Stimulated activated CD8-positive, alpha-beta memory T cell treated with anti-CD3 and anti-CD28 coated beads, Interleukin-12 subunit alpha, Interleukin-12 subunit beta, amount 100 ng/mL, for 24 hours (primary cell): ENCODE results near the gene ASCC3.

Experiments
- DNase-seq: peaks from one replicate; pipeline ENCODE4 v3.0.0-alpha.2; 2020; ENCODE audit errors: extremely low read depth

ASCC3 gene

GRCh38 chr6:100724222-100724621, 156.9 kb downstream of the ASCC3 start:
- no peak for DNase-seq

- no peak for DNase-seq
These were observed 159.9 kb downstream of the ASCC3 start for GRCh38 chr6:100721256-100721655.

DNA sequence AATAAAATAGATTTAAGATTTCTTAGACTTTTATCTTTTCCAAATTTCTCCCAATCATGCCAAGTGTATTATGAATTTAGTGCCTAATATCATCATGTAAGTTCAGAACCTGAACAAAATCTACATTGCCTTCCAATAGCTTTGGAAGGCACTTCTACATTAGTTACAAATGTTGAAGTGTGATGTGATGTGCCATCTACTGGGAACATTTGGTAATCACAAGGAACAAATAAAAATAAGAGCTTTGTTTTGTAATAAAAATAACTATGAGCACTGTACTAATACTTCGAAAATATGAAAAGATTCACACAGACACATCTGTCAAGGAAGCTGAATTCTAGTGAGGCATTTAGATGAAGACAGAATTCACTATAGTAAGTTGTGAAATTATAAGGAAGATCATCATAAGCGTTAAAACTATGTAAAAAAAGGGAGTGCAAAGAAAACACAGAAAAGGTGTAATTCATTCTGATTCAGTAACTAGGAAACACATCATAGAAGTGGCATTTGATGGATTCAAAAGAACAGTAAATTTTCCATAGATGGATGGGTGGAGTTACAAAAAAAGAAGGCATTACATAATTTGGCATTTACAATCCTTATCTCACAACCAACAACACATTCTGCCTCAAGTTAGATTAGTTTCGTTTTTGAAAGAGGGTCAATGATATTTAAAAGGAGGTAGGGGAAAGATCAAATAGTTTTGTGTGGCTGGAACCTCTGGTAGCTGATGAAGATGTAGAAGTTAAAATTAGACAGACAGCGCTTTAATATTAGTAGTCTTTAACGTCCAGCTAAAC, 161.0 kb downstream of the ASCC3 start:
- no peak for DNase-seq

GRCh38 chr6:100712997-100713396, 168.1 kb downstream of the ASCC3 start:
- DNase-seq = no peak

DNA sequence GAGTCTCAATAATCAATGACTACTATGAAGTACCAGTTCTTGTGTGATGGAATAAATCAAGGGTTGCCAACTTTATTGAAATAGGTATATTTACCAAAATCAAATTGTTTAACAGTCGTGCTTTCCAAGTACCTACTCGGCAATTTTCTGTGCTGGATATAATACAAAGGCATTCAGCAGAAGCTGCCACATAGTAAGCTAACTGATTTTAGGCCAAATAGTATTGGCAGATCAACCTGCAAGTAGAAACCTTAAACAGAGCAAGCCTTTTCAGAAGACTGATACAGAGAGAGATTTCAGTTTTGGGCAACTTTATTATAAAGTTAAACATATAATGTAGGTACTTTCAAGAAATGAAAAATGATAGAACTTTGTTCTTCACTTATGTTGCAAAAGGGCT, 174.6 kb downstream of the ASCC3 start:
- DNase-seq = no peak

DNA sequence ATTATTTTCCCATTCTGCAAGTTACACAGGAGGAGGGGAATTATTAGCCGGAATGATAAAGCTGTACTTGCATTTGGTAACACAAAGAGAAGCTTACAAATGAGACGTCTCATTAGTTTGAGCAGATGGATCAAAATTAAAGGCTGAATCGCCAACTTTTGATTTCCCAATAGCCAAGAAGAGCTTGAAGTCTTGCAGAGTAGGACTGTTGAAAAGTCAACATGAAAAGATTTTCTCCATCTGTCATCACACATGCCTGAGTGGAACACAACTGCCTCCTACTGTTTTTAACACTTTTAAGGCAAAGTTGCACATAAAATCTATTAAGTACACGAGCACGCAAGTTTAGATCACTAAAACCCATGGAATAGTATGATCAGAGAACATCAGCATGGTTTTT, 176.2 kb downstream of the ASCC3 start:
- DNase-seq = no peak

DNA sequence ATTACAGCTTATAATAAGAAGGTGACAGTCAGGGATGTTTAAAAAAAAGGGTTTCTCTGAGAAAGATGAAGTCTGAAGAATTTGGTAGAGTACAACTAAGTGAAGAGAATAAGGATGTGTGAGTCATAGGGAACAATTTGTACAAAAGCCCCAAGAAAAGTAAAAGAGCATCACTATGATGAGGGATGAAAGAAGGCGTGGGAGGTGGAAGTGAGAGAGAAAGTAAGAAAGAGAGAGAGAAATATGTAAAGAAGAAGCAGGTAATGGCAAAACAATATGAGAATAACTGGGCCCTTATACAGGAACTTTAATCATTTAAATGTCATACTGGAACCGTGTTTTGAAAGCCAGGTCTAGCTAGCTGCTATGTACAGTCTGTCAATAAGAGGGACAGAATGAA, 179.4 kb downstream of the ASCC3 start:
- no peak for DNase-seq

GRCh38 chr6:100700009-100700408, 181.1 kb downstream of the ASCC3 start:
- no peak for DNase-seq

GRCh38 chr6:100695445-100695844, 185.7 kb downstream of the ASCC3 start:
- DNase-seq = no peak

GRCh38 chr6:100693249-100693927, 187.7 kb downstream of the ASCC3 start:
- DNase-seq = no peak

- DNase-seq = no peak
These were observed 189.2 kb downstream of the ASCC3 start for GRCh38 chr6:100691972-100692371.

- DNase-seq = no peak
These were observed 194.9 kb downstream of the ASCC3 start for GRCh38 chr6:100686216-100686615.

DNA sequence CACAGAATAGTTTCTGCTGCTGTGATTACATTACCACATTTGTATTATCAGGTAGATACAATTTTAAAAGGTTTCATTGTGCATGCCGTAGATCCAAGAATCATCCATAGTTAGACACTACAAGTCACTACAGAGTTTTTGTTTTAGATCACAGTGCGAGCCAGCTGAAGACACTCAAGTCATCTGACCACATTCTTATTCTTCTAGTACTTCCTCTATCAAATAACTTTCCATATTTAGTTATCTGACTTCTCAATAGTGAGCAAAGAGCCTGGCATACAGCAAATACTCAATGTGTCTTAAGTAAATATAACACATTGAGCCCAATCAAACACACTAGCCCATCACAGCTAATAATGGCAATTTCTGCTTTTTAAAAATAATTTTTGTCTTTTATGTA, 195.4 kb downstream of the ASCC3 start:
- no peak for DNase-seq

- no peak for DNase-seq
These were observed 201.0 kb downstream of the ASCC3 start for GRCh38 chr6:100680163-100680562.

DNA sequence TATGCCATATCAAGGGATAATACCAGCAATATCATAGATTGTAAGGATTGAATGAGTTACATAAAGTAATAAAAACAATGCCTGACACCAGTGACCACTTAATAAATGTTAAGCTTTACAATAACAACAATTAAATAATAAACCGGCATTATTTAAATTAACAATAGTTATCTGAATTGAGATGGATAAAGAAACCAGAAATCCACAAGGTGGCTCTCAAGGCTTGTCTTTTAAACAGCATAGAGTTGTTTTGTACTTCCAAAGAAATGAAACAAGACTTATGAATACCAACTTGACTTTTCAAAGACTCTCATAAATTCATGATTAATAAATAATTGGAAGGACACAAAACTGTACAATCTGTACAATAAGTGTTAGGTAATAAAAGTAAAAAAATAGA, 203.1 kb downstream of the ASCC3 start:
- DNase-seq = no peak

GRCh38 chr6:100677240-100677639, 203.9 kb downstream of the ASCC3 start:
- DNase-seq = no peak

DNA sequence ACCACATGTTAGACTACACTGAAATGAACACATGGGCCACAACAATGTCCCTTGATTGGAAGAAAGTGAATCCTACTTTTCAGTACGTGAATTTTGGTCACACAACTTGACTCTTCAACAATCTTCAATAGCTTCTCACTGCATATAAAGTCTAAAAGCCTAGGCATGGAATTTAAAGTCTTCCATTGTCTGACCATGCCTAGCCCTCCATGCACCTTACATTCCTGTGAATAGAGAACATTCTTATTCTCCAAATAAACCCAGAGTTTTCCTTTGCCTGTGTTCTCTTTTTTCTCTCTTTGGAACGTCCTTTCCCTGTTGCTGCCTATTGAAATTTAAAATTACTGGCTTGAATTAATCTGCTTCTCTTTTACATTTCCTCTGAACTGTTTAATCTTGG, 207.5 kb downstream of the ASCC3 start:
- no peak for DNase-seq

DNA sequence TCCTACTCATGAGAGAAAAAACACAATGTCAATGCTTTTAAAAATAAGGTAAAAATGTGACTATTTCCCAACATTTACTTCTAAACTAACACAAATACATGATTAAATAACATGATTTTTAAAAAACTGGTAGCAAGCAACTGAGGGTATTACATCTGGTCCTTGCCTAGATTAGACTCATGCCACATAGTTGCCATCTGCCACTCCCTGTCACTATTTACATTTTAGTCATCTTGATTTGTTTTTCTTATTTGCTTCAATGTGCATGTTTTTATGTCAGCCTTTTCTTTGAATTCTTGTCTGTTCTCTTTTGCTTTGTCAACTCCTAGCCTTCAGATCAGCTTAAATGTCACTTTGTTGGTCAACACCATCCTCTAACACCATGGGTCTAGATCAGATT, 209.4 kb downstream of the ASCC3 start:
- no peak for DNase-seq

GRCh38 chr6:100670056-100670455, 211.1 kb downstream of the ASCC3 start:
- no peak for DNase-seq

DNA sequence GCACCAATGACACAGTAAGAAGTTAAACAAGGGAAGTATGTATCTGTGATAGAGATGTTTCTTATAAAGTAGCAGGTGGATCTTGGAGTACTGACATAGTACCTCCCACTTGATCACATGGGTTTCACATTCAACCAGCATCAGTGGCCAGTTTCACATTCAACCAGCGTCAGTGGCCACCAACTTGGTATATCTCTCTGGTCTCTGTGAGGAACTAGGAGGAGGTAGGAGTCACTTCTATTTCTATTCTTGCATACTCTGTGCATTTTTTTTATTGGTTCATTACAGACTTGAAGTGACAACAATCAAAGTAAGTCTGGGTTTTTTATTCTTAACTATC, 216.1 kb downstream of the ASCC3 start:
- no peak for DNase-seq

GRCh38 chr6:100664274-100665040, 216.7 kb downstream of the ASCC3 start:
- DNase-seq = no peak

DNA sequence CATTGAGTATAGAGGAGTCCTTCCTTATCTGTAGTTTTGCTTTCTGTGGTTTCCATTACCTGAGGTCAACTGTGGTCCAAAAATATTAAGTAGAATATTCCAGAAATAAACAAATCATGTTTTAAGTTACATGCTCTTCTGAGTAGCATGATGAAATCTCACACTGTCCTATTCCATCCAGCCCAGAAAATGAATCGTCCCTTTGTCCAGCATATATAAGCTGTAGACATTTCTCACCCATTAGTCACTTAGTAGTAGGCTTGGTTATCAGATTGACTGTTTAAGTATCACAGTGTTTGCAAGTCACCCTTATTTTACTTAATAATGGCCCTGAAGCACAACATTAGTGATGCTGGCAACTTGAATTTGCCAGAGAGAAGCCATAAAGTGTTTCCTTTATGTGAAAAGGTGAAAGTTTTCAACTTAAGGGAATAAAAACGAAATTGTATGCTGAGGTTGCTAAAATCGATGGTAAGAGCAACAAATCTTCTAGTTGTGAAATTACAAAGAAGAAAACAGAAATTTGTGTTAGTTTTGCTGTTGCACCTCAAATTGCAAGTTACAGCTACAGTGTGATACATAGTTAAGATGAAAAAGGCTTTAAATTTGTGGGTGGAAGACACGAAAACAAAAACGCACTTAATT, 217.8 kb downstream of the ASCC3 start:
- no peak for DNase-seq
